ENCODE data around the gene FNDC8. TPM values are rescaled to one million over a fixed set of nuclear protein-coding genes. Genes with fewer than 3 reads are reported as not detected.

Gene FNDC8
- polyA plus RNA-seq, 1 of the 3 experiments (the other 2 are of a cell fraction) = not detected

- Histone ChIP-seq H3K4me2 (no peak overlapping the region), H3F3A (replicated peaks; ENCODE audit: insufficient read depth) (no peaks in the 10 kb centered on the region), H4K20me1 (ENCODE audit: insufficient read depth) (no peaks in the 10 kb centered on the region), H3K9me2 (0 out of 2 replicates have a peak, but pooled peaks cover 3% of the 10 kb centered on the region), H3K27ac (ENCODE audit: low read depth in 2 of 2, low read length in 1 of 2) (no peak overlapping the region), H3K4me1 (ENCODE audit: control insufficient read depth in 1 of 2, insufficient read depth in 2 of 2, low read depth in 1 of 2, low read length in 1 of 2) (no peaks in the 10 kb centered on the region), H3K9me3 (no peaks in the 10 kb centered on the region), H3K79me2 (ENCODE audit: insufficient read depth) (no peaks in the 10 kb centered on the region), H3K4me3 (ENCODE audit: low read depth in 2 of 2, low read length in 1 of 2) (no peak overlapping the region), H3K9ac (no peak overlapping the region), H3K36me3 (replicated peaks in 1 of 2; ENCODE audit: control insufficient read depth in 1 of 2, insufficient read depth in 2 of 2, low read length in 1 of 2) (no peaks in the 10 kb centered on the region), H2AFZ (ENCODE audit: low read depth) (no peak overlapping the region), H3K27me3 (ENCODE audit: insufficient read depth) (peaks cover 47% of the 10 kb centered on the region)
- WGBS (ENCODE audit: low lambda C conversion rate) = 24% methylated on average over 11 of the region's 13 CpGs
- ChIA-PET CTCF (no interaction called here), POLR2A (no interaction called here)
- TF ChIP-seq RFX5 (IDR thresholded peaks at IDR 0.05; ENCODE audit: low read length) (no peak), POLR2AphosphoS5 (IDR thresholded peaks at IDR 0.05; ENCODE audit: low read depth, low read length) (no peak), MEF2A (IDR thresholded peaks at IDR 0.05; ENCODE audit: borderline replicate concordance, low read depth) (no peak), USF1 (IDR thresholded peaks at IDR 0.05; ENCODE audit: borderline replicate concordance, low read depth) (no peak), RAD21 (IDR thresholded peaks at IDR 0.05; ENCODE audit: low read length) (no peak), SIN3A (IDR thresholded peaks at IDR 0.05; ENCODE audit: borderline replicate concordance, low read depth, low read length) (no peak), IRF3 (IDR thresholded peaks at IDR 0.05; ENCODE audit: low read depth, low read length) (no peak), FOXJ3 (CRISPR knock-in tag; IDR thresholded peaks at IDR 0.05) (no peak), EZH2phosphoT487 (IDR thresholded peaks at IDR 0.05; ENCODE audit: borderline replicate concordance, low read depth) (no peak), YY1 (IDR thresholded peaks at IDR 0.05; ENCODE audit: low read depth) (no peak), NFIC (IDR thresholded peaks at IDR 0.05; ENCODE audit: borderline replicate concordance) (no peak), GATA2 (CRISPR knock-in tag; IDR thresholded peaks at IDR 0.05) (no peak), USF2 (IDR thresholded peaks at IDR 0.05; ENCODE audit: borderline replicate concordance, low read depth, low read length) (no peak), PBX3 (IDR thresholded peaks at IDR 0.05) (no peak), ZBTB33 (IDR thresholded peaks at IDR 0.05; ENCODE audit: borderline replicate concordance, low read depth) (no peak), NRF1 (IDR thresholded peaks at IDR 0.05; ENCODE audit: low read depth, low read length) (no peak), CTCF (IDR thresholded peaks at IDR 0.05) (no peak), TAF1 (IDR thresholded peaks at IDR 0.05; ENCODE audit: borderline replicate concordance, low read depth, low read length) (no peak), CHD2 (IDR thresholded peaks at IDR 0.05; ENCODE audit: low read length, partially characterized antibody) (no peak)
- no peak for DNase-seq
Observed at GRCh38 chr17:35154196-35155165, 33.1 kb downstream of the FNDC8 start.
